NCI-H2171 treated with DMSO at 0.1 percent for 48 hours (cell line): Measurements from ENCODE around the gene CES4A.
"Not testable (repeated sequence)": the region's sequence is repeated elsewhere in the genome, so short reads cannot be mapped to it uniquely, and the experiment has no call there.

Experiments
- DNase-seq: peaks from one replicate; lab custom pipeline; 2025; lab: John Stamatoyannopoulos, UW

The CES4A gene

GRCh38 chr16:66988197-66988788 is at the start of gene CES4A:
Gene CES4A (plus strand): TSS chr16:66988589. CDS start chr16:66988773, 184 bp downstream.
- DNase-seq, result no peak

GRCh38 chr16:66939366-66939765 is 49.0 kb upstream of the CES4A start:
- DNase-seq, result no peak

- DNase-seq, result no peak
Measured at GRCh38 chr16:66940236-66940635, 48.2 kb upstream of the CES4A start.

- no peak for DNase-seq
Measured at GRCh38 chr16:66942981-66943380, 45.4 kb upstream of the CES4A start.

GRCh38 chr16:66943426-66944053 is 44.8 kb upstream of the CES4A start:
- DNase-seq, result no peak

GRCh38 chr16:66944054-66944441 is 44.3 kb upstream of the CES4A start:
- no peak for DNase-seq

- DNase-seq, result not testable (repeated sequence)
Measured at GRCh38 chr16:66944971-66945370, 43.4 kb upstream of the CES4A start.

- no peak for DNase-seq
Measured at GRCh38 chr16:66945939-66946338, 42.5 kb upstream of the CES4A start.

- no peak for DNase-seq
Measured at GRCh38 chr16:66946541-66946940, 41.8 kb upstream of the CES4A start.

- DNase-seq, result no peak
Measured at GRCh38 chr16:66946974-66947301, 41.5 kb upstream of the CES4A start.

GRCh38 chr16:66947302-66948065 is 40.9 kb upstream of the CES4A start:
- DNase-seq, result peak; percentile 76

- DNase-seq, result no peak
Measured at GRCh38 chr16:66948134-66948836, 40.1 kb upstream of the CES4A start.

GRCh38 chr16:66948837-66949225 is 39.6 kb upstream of the CES4A start:
- no peak for DNase-seq

- no peak for DNase-seq
Measured at GRCh38 chr16:66949472-66949871, 38.9 kb upstream of the CES4A start.

GRCh38 chr16:66950437-66950836 is 38.0 kb upstream of the CES4A start:
- DNase-seq, result no peak

- DNase-seq, result peak; percentile 25
Measured at GRCh38 chr16:66950971-66951790, 37.2 kb upstream of the CES4A start.

- DNase-seq, result peak; percentile 79
Measured at GRCh38 chr16:66952430-66953110, 35.8 kb upstream of the CES4A start.

- no peak for DNase-seq
Measured at GRCh38 chr16:66953462-66954096, 34.8 kb upstream of the CES4A start.

GRCh38 chr16:66954097-66954659 is 34.2 kb upstream of the CES4A start:
- peak; percentile 72 for DNase-seq

- not testable (repeated sequence) for DNase-seq
Measured at GRCh38 chr16:66955363-66956153, 32.8 kb upstream of the CES4A start.
